ENCODE data around the gene DTNBP1.

GRCh38 chr6:15572296-15573016, 90.4 kb downstream of the DTNBP1 start:
- TF ChIP-seq CTCF (conservative IDR thresholded peaks at IDR 0.05; ENCODE audit: low read length) (no peak), EZH2phosphoT487 (IDR thresholded peaks at IDR 0.05; ENCODE audit: borderline replicate concordance, low read depth, low read length) (no peak)

All from OCI-LY7 (cell line).